Mononuclear cell (primary cell): ENCODE data around the gene CSTB. TPM values are rescaled to one million over a fixed set of nuclear protein-coding genes. Genes with fewer than 3 reads are reported as not detected.
A peak's percentile ranks its signal among the peaks of the same experiment; 100 is the strongest.

Experiments
- H3K27me3 ChIP-seq: 2 replicates; pipeline ENCODE4 v1.6.0; 2011; ENCODE audit warnings: low read length, control low read depth; ENCODE audit not compliant: insufficient read depth
- H3K4me1 ChIP-seq: 2 replicates; pipeline ENCODE4 v1.5.1; 2011; ENCODE audit warnings: mild to moderate bottlenecking, low read length, control low read depth; ENCODE audit not compliant: insufficient read depth
- H3K4me3 ChIP-seq: 2 replicates; pipeline ENCODE4 v1.5.1; 2011; ENCODE audit warnings: mild to moderate bottlenecking, low read length, moderate library complexity
- H3K9me3 ChIP-seq: 2 replicates; pipeline ENCODE4 v1.5.1; 2011; ENCODE audit warnings: low read depth, mild to moderate bottlenecking, control low read depth, low read length
- total RNA-seq: library from RNA; depleted of rRNA; stranded (reverse); fragments of >200 nt; gene quantifications from one replicate; pipeline ENCODE4 v1.2.3, GENCODE V29; 2012

CSTB gene
- total RNA-seq, 1 donor, result 9.4 TPM

DNA sequence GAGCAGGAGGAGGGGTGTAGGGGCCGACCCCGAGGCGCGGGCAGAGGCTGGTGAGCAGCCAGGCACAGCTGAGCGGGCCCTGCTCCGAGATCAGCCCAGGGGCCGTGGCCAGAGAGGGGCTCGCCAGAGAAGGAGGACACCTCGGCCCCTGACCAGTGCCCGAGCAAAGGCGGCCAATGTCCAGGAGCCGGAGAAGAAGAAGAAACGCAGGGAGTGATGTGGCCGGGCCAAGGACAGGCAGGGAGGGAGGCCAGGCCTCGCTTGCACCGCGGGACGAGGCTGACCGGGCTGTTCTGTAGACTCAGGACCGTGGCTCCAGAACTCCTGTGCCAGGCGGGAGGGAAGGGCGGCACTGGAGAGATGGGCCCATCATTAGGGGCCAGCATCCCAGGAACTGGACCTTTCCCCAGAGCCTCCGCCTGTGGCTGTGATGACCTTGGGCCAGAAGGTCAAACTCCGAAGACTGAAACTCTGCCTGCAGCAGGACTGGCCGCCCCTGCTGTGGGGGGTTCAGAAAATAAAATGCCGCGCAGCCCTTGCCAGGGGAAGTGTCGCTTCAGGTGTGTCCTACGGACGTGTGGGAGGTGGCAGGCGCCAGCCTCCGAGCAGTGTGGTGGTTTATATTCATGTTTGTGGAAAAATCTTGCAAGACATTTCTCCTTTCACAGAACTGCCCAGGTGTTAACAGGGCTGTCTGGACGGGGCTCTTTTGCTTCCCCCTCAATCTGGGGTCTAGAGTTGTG lies 27.6 kb upstream of the CSTB start:
- no peaks in the 10 kb centered on the region for H3K27me3 ChIP-seq
- no peaks in the 10 kb centered on the region for H3K9me3 ChIP-seq
- no peak overlapping the region for H3K4me3 ChIP-seq
- peaks cover 36% of the 10 kb centered on the region for H3K4me1 ChIP-seq

DNA sequence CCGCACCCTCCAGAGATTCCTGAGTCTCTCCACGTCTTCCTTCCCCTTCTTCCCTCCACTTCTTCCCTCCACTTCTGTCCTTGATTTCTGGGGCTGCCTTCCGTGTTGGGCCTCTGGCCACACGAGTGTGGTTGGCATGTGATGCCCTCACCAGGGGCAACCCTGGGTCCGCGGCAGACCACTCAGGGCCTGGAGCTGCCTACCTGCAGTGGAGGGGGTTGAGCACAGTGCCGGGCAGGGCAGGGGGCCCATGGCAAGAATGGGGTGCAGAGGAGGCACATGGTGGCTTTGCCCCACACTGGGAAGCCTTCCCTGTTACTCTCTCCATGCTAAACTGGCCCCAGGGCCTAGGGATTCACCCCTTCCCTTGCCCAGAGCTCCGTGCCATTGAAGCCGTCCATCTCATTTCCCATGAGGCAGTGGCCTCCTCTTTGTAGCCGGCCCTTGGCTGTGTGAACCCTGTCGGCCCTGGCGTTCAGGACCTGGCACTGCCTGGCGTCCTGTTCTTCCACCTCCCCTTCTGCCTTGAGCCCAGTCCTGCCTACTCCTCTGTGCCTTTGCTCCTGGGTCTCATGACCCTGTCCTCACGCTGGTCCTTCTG lies 26.7 kb upstream of the CSTB start:
- Histone ChIP-seq H3K4me3 (no peak overlapping the region), H3K27me3 (no peaks in the 10 kb centered on the region), H3K9me3 (no peaks in the 10 kb centered on the region), H3K4me1 (peaks cover 36% of the 10 kb centered on the region)

DNA sequence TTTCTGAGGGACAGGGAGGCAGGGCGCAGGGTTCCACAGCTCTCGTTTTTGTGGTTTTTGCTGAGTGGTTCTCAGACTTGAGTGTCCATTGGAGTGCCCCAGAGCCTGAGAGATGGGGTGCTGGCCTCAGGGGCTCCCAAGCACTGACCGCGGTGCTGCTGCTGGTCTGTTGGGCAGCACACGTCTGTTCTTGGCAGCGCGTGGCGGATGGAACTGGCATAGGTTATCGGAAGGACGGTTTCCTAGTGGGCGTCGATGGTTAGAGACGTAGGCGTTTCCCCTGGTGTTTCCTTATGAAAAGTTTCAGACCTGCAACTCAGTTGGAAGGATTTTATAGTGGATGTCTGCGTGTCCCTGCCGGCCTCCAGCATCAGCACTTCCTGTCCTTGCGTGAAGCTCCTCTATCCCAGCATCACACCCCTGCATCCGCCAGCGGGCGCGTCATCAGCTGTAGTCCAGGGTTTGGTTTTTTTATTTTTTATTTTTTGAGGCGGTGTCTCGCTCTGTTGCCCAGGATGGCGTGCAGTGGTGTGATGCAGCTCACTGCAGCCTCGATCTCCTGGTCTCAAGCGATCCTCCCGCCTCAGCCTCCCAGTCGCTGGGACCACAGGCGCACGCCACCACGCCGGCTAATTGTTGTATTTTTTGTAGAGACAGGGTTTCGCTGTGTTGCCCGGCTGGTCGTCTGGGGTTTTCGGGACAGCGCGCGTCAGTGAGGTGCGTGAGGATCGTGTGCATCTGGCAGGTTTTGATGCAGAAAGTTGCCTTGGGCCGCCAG lies 25.1 kb upstream of the CSTB start:
- no peaks in the 10 kb centered on the region for H3K9me3 ChIP-seq
- H3K4me1 ChIP-seq, result peaks cover 26% of the 10 kb centered on the region
- no peaks in the 10 kb centered on the region for H3K27me3 ChIP-seq
- H3K4me3 ChIP-seq, result no peak overlapping the region

DNA sequence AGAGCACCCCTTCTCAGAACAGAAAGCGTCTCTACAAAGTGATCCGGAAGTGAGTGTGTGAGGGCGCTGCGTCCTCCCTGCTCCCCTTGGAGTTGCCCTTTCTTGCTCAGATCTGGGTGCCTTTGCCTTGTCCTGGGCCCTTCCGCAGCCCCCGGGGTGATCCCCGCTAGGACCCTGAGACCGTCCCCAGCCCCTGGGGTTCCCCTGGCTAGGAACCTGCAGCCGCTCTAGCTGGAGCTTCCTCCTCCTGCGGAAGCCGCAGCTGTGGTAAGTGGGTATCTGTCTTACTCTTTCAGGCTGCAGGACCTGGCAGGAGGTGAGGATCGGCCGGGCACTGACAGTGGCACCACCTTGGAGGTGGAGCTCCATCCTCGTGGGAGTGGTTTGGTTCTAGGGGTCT lies 24.5 kb upstream of the CSTB start:
- Histone ChIP-seq H3K4me3 (no peak overlapping the region), H3K27me3 (no peaks in the 10 kb centered on the region), H3K9me3 (no peaks in the 10 kb centered on the region), H3K4me1 (peaks cover 20% of the 10 kb centered on the region)

DNA sequence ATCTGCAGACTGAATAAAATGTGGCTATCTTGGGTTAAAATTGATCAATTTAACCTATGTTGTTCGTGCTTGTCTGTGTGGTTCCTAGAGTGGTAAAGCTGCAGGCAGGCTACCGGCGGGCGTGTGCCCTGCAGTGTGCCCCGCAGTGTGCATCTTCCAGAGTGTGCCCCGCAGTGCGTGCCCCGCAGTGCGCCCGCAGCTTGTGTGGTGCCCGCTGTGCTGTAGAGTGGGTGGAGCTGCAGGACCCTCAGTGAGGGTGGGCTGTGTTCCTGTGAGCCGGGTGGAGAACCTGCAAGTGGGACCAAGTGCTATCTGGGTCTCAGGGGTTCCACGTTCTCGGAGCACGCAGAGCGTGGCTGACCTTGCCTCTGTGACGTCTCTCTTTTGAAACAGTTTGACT lies 24.0 kb upstream of the CSTB start:
- Histone ChIP-seq H3K9me3 (no peaks in the 10 kb centered on the region), H3K4me1 (peaks cover 15% of the 10 kb centered on the region), H3K4me3 (no peak overlapping the region), H3K27me3 (no peaks in the 10 kb centered on the region)

DNA sequence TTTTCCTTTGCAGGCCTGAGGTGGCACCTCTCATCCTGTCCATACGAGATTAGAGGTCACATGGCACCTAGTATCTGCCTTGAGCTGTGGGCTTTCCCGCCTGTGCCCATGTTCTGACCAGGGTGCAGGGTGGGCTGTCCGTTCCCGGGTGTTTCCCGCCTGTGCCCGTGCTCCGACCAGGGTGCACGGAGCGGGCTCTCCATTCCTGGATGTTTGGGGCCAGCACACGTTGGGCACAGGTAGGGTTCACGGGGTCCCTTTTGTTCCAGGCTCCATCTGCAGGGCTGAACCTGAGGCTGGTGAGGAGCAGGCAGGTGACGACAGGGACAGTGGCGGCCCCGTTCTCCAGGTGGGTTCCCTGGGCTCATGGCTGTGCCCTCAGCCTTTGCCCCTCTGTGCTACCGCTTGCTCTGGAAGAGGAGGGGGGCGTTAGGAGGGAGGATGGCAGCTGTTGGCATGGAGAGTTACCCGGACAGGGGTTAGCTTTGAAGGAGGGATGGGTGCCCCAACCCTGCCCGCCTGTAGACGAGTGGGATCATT lies 23.3 kb upstream of the CSTB start:
- H3K27me3 ChIP-seq, result no peaks in the 10 kb centered on the region
- H3K4me3 ChIP-seq, result no peak overlapping the region
- H3K4me1 ChIP-seq, result peaks cover 8% of the 10 kb centered on the region
- H3K9me3 ChIP-seq, result no peaks in the 10 kb centered on the region

DNA sequence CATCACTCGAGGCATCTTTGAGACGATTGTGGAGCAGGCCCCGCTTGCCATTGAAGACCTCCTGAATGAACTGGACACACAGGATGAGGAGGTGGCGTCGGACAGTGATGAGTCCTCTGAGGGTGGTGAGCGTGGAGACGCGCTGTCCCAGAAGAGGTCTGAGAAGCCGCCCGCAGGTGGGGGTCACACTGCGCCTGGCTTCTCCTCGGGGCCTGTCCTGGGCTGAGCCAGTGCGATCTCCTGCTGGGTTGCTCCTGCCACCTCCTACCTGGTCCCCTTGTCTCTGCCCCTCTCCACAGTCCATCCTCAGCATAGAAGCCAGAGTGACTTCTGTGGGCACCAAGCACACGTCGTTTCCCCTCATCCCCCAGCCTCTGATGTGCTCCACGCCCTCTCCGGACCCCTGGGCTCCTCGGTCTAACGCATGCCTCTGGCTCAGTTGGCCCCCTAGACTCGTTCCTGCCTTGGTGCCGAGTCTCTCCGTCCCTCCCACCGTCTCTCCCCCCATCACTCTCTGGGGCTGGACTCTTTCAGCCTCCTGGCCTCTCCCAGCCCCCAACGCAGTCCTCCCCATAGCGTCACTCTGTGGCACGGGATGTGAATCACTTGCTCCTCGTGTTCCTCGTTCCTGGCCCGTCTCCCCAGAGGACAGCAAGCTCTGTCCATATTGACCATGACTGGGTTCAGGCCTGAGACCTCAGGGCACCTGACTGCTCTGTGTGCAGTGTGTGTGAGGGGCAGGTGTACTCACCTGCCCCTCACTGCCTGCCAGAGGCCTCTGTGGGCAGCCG lies 22.0 kb upstream of the CSTB start:
- H3K27me3 ChIP-seq, result no peaks in the 10 kb centered on the region
- no peak overlapping the region for H3K4me3 ChIP-seq
- no peaks in the 10 kb centered on the region for H3K4me1 ChIP-seq
- H3K9me3 ChIP-seq, result no peaks in the 10 kb centered on the region

DNA sequence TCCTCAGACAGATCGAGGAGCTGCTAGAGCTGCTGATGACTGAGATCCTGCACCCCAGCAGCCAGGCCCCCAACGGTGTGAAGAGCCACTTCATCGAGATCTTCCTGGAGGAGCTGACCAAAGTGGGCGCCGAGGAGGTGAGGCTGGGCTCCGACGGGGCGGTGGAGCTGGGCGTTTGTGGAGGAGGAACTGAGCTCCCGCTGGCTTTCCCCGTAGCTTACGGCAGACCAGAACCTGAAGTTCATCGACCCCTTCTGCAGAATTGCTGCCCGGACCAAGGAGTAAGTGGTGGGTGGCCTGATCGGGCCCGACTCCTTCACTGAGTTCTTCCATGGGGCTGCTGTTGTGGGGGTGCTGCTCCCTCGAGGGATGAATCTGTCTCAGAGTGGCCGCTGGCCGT lies 21.3 kb upstream of the CSTB start:
- no peaks in the 10 kb centered on the region for H3K27me3 ChIP-seq
- H3K9me3 ChIP-seq, result no peaks in the 10 kb centered on the region
- H3K4me1 ChIP-seq, result no peaks in the 10 kb centered on the region
- no peak overlapping the region for H3K4me3 ChIP-seq

DNA sequence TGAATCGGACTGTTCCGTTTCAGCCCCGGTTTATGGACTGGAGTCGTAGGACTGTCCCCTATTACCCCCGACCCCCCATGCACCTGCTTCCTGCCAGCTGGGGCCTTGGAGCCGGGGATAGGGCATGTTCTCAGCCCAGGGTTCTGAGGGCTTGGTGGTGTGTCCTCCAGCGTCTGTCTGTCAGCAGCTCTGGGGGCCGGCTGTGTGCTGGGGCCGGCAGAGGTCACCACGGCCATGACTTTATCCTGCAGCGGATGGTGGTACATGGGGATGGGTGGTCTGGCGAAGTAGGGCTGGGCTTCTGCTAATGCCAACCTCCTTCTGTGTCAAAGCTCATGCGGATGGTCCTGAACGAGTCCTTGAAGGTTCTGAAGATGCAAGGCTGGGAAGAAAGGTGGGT lies 18.7 kb upstream of the CSTB start:
- H3K9me3 ChIP-seq, result no peaks in the 10 kb centered on the region
- H3K27me3 ChIP-seq, result no peaks in the 10 kb centered on the region
- no peak overlapping the region for H3K4me3 ChIP-seq
- peaks cover 14% of the 10 kb centered on the region for H3K4me1 ChIP-seq

DNA sequence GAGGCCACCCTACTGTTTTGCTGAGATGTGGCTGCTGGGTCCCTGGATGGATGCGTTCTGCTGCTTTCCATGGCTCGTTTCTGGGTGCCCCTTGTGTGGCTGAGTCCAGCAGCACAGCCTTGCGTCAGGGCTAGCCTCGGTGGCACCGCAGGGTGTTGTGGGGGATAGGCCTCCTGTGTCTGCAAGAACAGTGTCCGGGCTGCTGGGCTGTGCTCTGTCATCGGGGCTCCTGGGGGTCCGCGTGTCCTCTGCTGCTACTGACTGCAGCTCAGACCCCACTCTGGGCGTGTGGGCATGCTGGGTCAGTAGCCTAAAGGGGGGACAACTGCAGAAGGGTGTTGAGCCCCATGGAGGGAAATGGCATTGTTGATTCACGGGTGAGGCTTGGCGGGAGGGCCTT lies 18.2 kb upstream of the CSTB start:
- Histone ChIP-seq H3K4me1 (peaks cover 16% of the 10 kb centered on the region), H3K9me3 (no peaks in the 10 kb centered on the region), H3K4me3 (no peak overlapping the region), H3K27me3 (no peaks in the 10 kb centered on the region)

DNA sequence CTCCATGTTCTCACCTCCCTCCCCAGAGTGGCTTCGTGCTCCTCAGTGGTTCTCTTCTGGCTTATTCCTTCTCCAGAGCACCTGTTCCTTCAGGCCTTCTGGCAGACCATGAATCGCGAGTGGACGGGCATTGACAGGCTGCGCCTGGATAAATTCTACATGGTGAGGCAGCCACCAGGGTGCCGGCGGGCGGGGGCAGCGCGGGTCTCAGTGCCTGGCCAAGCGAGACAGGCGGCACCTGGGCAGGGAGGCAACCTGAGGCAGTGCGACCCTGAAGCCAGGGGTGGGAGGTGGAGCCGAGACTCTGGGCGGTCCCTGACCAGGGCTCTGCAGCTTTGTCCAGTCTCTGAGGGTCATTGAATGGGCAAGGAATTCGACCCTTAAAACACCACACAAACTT lies 17.1 kb upstream of the CSTB start:
- no peaks in the 10 kb centered on the region for H3K9me3 ChIP-seq
- H3K27me3 ChIP-seq, result no peaks in the 10 kb centered on the region
- H3K4me3 ChIP-seq, result no peak overlapping the region
- H3K4me1 ChIP-seq, result peaks cover 16% of the 10 kb centered on the region

DNA sequence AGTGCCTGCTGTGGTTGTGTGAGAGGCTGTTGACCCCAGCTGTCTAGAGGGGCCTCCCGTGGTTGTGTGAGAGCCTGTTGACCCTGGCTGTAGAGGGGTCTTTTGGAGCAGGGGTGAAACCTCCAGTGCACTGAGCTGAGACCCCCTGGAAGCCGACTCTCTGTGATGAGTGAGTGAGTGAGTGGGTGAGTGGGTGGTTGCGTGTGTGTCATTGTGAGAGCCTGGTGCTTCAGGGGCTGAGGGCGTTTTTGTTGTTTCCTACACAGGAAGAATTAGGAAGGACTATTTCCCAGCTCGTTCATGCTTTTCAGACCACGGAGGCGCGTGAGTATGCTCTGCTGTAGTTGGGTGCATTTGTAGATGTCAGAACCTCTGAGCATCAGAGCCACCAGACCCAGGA lies 16.3 kb upstream of the CSTB start:
- Histone ChIP-seq H3K4me1 (peaks cover 16% of the 10 kb centered on the region), H3K9me3 (no peaks in the 10 kb centered on the region), H3K27me3 (no peaks in the 10 kb centered on the region), H3K4me3 (no peak overlapping the region)

DNA sequence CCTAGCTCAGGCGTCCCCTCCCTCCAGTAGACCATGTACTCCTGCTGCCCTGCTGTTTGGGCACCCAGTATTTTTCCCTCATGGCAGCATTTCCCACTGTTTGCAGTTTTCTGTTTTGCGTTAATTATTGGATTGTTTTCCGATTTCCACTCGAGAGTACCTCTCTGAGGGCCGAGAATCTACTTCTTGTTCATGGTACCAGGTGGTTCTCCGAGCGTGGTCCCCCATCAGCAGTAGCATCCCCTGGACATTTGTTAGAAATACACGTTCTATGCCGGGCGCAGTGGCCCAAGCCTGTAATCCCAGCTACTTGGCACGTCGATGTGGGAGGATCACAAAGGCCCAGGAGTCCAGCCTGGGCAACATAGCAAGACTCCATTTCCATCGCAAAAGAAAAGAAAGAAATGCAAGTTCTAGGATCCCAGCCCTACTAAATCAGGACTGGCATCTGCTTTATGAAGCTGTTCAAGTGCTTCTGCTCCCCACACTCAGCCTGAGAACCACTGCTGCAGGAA lies 14.0 kb upstream of the CSTB start:
- Histone ChIP-seq H3K4me1 (peaks cover 16% of the 10 kb centered on the region), H3K4me3 (peak overlapping the region; percentile 83), H3K9me3 (no peaks in the 10 kb centered on the region), H3K27me3 (no peaks in the 10 kb centered on the region)

DNA sequence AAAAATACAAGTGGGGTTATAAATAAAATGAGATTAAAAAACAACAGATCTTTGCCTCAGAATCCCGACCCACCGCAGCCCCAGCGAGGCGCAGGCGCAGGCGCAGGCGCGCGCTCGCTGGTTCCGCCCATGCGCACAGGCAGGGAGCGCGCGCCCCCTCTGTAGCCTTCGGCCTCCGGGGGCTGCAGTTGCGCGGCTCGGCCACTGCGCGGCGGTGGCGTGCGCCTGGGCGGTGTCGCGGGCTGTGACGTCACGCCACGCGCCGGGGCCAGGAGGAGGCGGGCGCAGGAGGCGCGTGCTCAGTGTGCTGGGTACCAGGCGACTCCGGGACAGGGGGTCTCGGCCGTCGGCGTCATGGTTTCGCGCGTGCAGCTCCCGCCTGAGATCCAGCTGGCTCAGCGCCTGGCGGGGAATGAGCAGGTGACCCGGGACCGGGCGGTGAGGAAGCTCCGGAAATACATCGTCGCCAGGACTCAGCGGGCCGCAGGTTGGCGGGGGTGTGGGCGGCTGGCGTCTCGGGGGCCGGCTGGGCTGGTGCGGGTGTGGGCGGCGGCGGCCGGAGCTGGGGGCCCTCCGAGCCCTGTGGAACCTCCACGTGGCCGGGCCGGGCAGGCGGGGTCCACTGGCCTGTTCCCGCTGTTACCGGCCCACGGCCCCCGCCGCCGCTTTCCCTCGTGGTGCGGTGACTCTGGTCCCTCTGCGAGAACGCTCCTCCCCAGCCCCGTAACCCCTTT lies 13.3 kb upstream of the CSTB start, which contains the start of gene RRP1:
Gene RRP1, plus strand, starts transcription at position 302 of the 734 bp plus-strand sequence. Its CDS starts 53 bp downstream, at position 355.
- Histone ChIP-seq H3K27me3 (no peaks in the 10 kb centered on the region), H3K9me3 (no peaks in the 10 kb centered on the region), H3K4me1 (peaks cover 16% of the 10 kb centered on the region), H3K4me3 (peak within 1 kb of the TSS; percentile 83)
